IPS DF 4.7 (cell line): Measurements from ENCODE around the gene KCNE5.
"Not testable (repeated sequence)": the region's sequence is repeated elsewhere in the genome, so short reads cannot be mapped to it uniquely, and the experiment has no call there.

ENCODE experiments used
- DNase-seq: peaks from one replicate; pipeline ENCODE4 v3.0.0-alpha.2; 2013; ENCODE audit warnings: low spot score; ENCODE audit errors: extremely low read depth

Gene KCNE5, protein sequence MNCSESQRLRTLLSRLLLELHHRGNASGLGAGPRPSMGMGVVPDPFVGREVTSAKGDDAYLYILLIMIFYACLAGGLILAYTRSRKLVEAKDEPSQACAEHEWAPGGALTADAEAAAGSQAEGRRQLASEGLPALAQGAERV

DNA sequence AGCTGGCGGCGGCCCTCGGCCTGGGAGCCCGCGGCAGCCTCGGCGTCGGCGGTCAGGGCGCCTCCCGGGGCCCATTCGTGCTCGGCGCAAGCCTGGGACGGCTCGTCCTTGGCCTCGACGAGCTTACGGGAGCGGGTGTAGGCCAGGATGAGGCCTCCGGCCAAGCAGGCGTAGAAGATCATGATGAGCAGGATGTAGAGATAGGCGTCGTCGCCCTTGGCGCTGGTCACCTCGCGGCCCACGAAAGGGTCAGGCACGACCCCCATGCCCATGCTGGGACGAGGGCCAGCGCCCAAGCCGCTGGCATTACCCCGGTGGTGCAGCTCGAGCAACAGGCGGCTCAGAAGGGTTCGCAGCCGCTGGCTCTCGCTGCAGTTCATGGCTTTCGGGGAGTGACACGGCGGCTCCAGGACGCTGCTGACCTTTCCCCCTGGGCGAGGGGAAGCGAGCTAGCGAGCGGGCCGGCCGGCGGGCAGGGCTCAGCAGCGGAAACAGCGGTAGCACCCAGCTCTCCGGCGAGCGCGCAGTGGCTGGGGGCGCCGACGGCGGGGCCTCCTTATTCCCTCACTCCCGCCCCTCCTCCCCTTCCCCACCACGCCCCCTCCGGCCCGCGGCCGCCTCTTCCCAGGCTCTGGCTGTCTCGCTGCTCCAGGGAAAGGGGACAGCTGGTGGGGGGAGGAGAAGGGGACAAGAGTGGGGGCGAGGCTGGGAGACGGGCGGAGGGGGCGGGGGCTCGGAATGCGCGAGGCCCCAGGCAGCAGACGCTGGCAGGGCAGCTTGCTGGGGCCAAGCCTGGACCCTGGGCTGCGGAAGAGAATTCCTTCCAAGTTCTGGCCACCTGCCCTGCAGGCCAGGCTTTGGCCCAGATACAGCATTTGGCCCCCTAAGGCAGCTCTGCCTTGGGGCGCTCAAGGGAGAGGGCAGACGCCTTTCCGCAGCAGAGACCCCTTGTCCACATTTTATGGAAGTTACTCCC, at the start of gene KCNE5:
Gene KCNE5 (minus strand): TSS at position 532 of the 976 bp plus-strand sequence. CDS start 152 bp downstream, at position 380.
- no peak for DNase-seq

- DNase-seq, result no peak
These were observed 47.3 kb upstream of the KCNE5 start for GRCh38 chrX:109672239-109672638.

DNA sequence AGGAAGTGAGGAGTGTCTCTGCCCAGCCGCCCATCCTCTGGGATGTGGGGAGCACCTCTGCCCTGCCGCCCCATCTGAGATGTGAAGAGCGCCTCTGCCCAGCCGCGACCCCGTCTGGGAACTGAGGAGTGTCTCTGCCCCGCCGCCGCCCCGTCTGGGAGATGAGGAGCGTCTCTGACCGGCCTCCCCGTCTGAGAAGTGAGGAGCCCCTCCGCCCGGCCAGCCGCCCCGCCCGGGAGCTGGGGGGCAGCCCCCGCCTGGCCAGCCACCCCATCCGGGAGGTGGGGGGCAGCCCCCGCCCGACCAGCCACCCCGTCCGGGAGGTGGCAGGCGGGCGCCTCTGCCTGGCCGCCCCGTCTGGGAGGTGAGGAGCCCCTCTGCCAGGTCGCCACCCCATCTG, 46.2 kb upstream of the KCNE5 start:
- DNase-seq, result not testable (repeated sequence)

DNA sequence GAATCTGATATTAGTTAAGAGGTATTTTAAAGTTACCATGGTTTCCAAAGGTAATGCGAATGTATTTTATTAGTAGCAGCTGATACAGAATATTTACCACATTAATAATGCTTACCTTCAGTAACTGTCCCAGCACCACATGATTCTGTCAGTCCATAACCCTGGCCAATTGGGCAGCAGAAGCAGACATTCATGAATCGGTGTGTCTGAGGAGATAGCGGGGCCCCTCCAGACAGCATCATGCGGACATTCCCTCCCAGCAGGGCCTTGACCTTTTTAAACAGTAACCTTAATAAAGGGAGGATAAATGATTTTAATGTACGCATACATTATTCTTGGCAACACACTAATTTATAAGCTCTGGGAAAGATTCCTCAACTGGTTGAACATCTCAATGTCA, 43.0 kb upstream of the KCNE5 start:
- no peak for DNase-seq

DNA sequence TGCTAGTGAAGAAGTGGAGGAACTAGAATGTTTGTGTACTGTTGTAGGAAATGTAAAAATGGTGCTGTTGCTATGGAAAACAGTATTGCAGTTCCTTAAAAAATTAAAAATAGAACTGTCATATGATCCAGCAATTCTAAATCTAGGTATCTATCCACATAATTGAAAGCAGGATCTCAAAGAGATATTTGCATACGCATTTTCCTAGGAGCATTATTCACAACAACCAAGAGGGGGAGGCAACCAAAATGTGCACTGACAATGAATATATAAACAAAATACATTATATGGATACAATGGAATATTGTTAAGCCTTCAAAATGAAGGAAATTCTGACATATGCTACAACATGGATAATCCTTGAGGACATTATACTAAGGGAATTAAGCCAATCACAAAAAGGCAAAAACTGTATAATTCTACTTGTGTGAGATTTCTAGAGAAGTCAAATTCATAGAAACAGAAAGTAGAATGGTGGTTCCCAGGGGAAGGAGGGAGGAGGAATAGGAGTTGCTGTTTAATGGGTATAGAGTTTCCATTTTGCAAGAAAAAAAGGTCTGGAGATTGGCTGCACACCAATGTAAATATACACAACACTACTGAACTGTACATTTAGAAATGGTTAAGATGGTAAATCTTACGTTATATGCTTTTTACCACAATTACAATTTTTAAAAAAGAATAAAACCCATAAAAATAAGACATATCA, 35.6 kb upstream of the KCNE5 start:
- DNase-seq, result no peak

GRCh38 chrX:109658391-109658790, 33.4 kb upstream of the KCNE5 start:
- DNase-seq, result no peak

DNA sequence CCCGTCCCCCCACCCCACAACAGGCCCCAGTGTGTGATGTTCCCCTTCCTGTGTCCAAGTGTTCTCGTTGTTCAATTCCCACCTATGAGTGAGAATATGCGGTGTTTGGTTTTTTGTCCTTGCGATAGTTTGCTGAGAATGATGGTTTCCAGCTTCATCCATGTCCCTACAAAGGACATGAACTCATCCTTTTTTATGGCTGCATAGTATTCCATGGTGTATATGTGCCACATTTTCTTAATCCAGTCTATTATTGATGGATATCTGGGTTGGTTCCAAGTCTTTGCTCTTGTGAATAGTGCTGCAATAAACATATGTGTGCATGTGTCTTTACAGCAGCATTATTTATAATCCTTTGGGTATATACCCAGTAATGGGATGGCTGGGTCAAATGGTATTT, 32.4 kb upstream of the KCNE5 start:
- DNase-seq, result not testable (repeated sequence)

- no peak for DNase-seq
These were observed 31.8 kb upstream of the KCNE5 start for GRCh38 chrX:109656774-109657173.

DNA sequence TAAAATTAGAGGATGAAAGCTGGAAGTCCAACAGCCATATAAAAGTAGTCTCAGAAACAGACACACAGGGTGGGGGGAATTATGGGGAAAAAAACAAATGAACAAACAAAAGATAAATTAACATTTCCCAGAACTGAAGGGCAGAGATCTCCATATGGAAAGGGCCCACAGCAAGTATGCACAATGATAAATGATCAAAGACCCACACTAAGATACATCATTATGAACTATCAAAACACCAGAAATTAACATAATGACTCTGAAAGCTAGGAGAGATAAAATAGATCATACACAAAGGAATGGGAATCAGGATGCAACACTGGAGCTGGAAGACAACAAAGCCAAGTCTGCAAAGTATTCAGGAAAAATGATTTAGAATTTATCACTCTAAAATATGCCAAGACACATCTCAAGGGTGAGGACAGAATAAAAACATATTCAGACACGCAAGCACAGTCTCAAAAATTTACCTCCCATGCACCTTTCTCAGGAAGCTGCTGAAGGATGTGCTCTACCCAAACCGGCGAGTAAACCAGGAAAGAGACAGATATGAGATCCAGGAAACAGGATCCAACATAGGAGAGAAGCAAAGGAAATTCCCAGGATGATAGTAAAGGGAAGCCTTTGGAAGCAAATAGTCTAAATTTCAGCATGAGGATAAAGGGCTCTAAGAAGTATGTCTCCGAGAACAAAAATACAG, 30.7 kb upstream of the KCNE5 start:
- no peak for DNase-seq

DNA sequence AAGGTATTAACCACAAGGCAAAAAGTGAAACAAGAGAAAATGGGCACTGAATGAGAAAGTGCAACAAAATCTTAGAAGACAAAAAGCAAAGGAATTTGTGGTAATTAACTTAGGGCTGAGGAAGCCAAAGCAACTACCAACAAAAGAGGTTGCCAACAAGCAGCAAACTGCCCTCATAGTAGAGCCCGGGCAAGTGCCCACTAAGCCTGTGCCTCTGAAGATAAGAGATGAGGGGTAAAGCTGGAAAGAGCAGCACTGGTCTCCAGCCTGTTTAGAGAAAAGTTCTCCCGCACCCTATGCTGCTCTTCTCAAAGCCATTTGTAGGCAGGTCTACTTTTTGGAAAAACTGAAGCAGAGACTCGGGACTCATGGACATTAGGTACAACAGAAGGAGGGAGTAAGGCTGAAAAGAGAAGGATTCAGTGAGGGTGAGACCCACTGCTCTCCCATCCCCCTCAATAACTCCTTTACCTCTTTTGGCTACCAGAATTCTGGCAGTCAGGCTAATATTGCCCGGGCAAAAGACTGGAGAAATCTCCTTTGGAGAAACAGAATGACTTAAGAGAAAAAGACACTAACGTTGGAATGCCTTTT, 29.6 kb upstream of the KCNE5 start:
- DNase-seq, result no peak

GRCh38 chrX:109644671-109645070, 19.7 kb upstream of the KCNE5 start:
- DNase-seq, result not testable (repeated sequence)

DNA sequence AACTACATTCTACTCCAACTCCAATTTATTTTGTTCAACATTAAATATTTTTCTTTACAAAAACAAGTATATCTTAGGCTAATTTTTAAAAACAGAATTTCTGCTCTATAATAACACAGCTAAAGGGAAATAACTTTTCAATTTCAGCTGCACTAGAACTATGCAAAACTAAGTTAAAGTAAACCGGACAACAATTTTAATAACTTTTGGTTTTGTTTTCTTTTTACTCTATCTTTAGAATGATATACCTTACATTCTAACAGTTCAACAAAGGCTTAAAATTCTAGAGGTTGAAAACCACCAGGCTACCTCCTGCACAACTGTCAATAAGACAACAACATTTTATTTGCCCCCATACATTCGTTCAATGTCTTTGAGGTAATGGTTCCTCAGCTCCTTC, 18.7 kb upstream of the KCNE5 start:
- no peak for DNase-seq

DNA sequence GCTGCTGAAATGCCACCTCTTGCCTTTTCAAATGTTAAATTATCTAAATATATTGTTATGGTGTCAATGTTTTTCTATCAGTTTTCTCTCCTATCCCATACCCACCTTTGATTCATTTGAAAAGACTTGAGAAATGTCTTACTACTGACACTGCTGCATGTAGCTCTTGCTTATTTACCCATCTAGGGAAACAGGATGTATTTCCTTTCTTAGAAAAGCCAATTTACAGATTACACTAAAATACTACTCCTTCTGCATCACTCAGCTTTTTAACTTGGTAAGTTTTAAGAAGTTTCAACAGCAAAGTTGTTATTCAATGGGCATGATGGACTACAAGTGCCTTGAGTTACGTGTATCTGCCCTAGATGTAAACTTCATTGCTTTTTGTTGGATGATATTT, 13.2 kb upstream of the KCNE5 start:
- DNase-seq, result no peak

DNA sequence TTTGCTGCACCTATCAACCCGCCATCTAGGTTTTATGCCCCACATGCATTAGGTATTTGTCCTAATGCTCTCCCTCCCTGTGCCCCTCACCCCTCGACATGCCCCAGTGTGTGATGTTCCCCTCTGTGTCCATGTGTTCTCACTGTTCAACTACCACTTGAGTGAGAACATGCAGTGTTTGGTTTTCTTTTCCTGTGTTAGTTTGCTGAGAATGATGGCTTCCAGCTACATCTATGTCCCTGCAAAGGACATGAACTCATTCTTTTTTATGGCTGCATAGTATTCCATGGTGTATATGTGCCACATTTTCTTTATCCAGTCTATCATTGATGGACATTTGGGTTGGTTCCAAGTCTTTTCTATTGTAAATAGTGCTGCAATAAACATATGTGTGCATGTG, 12.5 kb upstream of the KCNE5 start:
- not testable (repeated sequence) for DNase-seq

DNA sequence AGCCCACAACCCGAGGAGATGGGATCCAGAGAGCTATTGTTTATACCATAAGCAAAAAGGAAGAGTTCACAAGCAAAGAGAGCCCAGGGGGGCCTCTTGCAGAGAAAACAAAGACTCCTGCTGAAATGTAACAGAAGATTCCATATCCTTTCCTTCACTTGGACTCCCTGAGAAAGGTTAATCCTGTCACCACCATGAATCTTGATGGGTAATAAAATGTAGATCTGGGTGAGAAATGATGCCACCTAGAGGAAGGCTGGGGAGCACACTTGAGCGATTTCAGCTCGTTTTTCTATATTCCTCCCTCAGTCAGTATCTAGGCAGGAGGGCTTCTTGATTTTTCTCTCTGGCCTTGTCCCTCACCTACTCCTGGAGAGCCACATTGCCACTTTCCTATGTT, 10.2 kb upstream of the KCNE5 start:
- DNase-seq, result no peak

DNA sequence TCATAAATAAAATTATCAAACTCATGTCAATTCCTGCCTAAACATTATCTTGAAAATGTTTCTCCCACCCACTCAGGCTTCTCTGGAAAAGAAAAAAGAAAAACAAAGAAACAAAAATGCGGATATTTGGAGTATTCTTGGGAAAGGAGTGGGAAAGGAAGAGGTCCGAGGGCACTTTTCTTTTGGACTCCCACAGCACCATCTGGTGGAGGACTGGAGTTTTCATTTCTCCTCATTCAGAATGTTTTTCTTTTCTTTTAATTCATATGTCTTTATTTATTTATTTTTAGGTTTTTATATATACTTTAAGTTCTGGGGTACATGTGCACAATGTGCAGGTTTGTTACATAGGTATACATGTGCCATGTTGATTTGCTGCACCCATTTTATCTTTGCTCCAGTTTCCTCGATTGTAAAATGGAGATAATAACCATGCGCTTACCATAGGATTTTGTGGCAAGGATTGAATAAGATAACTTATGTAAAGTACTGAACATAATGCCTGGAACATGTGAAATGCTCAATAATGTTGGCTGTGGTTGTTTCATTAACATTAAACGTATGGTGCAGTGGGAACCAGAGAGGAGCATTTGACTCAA, 8.0 kb upstream of the KCNE5 start:
- no peak for DNase-seq

DNA sequence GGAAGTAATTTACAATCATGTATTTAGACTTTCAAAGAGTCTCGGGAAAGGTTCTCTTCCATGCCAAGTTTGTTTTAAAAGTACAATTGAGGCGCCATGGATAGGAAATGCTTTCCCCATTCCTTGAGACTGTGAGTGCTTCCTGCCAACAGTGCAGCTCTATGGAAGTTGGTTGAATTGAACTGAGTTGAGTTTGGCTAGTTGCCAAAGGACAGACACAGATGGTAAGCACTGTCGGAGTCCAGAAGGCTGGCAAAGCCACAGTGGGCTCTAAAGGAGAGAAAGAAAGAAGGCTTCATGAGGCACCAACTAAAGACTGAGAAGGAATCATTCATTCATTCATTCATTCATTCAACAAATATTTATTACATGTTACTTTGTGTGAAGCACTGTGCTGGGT, 4.3 kb upstream of the KCNE5 start:
- DNase-seq, result no peak

GRCh38 chrX:109626637-109627036, 1.7 kb upstream of the KCNE5 start:
- DNase-seq, result no peak

DNA sequence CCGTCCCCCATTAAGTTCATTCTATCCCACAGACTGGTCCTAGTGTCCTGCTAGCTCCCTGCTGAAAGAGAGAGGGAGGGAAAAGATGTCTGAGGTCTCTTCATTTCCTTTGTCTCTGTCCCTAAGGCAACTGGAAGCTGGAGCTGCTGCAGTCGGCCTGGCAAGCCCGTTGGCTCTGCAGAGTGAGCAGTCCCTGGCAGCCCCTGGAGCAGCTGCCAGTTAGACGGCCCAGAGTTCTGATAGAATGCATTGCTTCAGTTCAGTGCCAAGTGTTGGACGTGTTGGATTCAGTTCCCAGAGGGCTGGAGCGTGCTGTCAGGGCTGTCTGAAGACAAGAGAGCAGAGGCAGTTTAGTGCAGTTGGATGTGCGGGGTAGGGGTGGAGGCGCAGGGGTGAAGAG, 975 bp downstream of the KCNE5 start:
- no peak for DNase-seq

- no peak for DNase-seq
These were observed 2.7 kb downstream of the KCNE5 start for GRCh38 chrX:109622270-109622669.

- no peak for DNase-seq
These were observed 5.2 kb downstream of the KCNE5 start for GRCh38 chrX:109619771-109620170.
